HG03558 (cell line): Measurements from ENCODE around the gene FAIM2.

ENCODE experiments used
- ATAC-seq: cut with Tn5 transposase; IDR thresholded peaks from one replicate; pipeline ENCODE4 v1.9.1; 2021; ENCODE audit warnings: moderate number of reproducible peaks; ENCODE audit not compliant: unreplicated experiment; ENCODE audit errors: extremely low read depth

Gene FAIM2

GRCh38 chr12:49921299-49921698, 17.6 kb upstream of the FAIM2 start:
- ATAC-seq = no peak

DNA sequence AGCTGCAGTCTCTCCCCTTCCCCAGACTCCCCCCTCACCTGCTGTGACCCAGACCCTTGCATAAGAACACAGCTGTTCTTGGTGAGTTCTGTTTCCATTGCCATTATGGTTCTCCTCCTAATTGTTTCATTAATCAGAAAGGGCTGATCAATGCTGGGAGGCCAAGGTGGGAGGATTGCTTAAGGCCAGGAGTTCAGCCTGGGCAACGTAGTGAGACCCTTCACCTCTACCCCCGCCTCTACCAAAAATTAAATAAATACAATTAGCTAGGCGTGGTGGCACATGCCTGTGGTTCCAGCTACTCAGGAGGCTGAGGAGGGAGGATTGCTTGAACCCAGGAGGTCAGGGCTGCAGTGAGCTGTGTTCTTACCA, 17.2 kb upstream of the FAIM2 start:
- no peak for ATAC-seq

DNA sequence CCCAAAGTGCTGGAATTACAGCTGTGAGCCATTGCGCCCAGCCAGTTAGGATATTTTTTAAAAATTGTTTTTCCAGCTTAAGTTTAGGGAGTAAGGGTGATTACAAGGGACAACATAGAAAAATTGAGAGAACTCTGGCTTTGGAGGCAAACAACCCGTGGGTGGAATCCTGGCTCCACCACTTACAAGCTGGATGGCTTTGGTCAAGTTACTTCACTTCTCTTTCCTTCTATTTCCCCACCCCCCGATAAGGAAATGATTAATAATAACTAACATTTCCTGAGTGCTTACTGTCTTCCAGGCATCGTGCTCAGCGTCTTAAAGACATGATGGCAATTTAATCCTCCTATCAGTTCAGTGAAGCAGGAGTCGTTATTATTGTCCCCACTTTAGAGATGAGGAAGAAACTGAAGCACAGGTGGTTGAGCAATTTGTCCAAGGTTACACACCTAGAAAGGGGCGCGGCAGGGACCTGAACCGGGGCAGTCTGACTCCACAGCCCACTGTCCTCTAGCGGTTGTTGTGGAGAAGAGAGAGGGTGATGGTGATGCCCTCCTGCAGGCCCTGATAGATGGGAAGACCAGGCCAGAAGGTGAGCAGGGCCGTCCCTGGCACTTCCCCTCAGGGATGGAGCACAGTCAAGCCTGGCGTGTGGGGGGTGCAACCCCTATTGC, 16.7 kb upstream of the FAIM2 start:
- no peak for ATAC-seq

- no peak for ATAC-seq
These were observed 14.1 kb upstream of the FAIM2 start for GRCh38 chr12:49917788-49918173.

- no peak for ATAC-seq
These were observed 13.6 kb upstream of the FAIM2 start for GRCh38 chr12:49917166-49917787.

DNA sequence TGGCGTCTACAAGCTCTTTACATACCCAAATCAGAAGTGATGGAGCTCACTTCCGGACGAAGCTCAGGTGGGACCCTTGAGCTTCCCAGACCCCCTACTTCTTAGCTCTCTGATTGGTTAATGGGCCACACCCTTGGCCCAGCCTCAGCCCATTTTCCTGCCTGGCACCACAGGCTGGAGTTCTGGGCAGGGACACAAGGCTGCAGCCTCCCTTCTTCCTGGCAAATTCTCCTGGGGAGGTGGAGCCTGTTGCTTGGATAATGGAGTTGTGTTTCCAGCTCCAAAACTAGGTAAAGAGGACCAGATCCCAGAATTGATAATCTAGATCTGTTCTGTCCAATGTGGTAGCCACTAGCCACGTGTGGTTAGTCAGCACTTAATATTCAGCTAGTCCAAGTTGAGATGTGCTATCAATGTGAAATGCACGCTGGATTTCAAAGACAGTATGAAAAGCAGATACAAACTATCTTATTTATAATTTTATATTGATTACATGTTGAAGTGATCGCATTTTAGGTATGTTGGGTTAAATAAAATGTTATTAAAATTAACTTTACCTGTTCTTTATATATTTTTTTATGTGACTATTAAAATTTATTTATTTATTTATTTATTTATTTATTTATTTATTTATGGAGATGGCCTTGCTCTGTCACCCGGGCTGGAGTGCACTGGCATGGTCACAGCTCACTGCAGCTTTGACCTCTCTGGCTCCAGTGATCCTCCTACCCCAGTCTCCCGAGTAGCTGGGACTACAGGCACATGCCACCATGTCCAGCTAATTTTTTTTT, 12.6 kb upstream of the FAIM2 start:
- no peak for ATAC-seq

- no peak for ATAC-seq
These were observed 8.9 kb upstream of the FAIM2 start for GRCh38 chr12:49912345-49913255.

GRCh38 chr12:49911213-49911605, 7.5 kb upstream of the FAIM2 start:
- no peak for ATAC-seq

DNA sequence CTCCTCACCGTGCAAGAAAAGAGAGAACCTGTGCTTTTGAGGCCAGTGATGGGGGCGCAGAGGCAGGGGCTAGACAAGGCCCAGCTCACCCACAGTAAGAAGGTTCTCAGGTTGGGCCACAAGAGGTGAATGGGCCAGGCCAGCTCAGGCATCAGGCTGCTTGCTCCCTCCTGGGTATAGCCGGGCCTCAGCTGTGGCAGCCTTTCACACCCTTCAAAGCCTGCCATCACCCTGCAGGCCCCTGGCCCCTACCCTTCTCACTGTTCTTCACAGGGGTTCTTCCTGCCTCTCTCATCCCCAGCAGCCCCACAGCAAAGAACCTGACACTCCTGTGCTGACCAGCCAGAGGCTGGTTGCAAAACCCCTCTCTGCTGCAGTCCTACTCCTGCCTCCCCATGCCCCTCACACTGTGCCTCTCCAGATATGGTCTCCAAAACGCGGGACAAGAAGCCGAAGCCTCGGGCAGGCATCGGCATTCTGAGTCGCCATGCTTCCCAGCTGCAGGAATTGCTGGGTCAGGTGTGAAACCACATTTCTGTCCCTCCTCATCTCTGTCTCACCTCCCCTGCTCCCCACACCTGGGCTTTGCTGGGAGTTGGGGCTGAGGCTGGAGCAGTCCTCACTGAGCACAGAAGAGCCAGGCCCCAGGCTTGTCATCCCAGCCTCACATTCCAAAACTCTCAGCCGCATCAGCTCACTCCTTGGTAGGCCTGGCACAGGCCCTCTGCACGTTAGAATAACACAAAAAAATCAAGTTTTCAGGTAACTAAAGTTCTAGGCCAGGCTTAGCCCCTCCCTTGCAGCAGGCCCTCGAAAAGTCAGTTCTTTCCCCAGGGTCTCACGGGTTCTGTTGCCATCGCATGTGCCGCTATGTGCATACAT, 6.9 kb upstream of the FAIM2 start:
- no peak for ATAC-seq

- no peak for ATAC-seq
These were observed 6.1 kb upstream of the FAIM2 start for GRCh38 chr12:49909826-49910225.

DNA sequence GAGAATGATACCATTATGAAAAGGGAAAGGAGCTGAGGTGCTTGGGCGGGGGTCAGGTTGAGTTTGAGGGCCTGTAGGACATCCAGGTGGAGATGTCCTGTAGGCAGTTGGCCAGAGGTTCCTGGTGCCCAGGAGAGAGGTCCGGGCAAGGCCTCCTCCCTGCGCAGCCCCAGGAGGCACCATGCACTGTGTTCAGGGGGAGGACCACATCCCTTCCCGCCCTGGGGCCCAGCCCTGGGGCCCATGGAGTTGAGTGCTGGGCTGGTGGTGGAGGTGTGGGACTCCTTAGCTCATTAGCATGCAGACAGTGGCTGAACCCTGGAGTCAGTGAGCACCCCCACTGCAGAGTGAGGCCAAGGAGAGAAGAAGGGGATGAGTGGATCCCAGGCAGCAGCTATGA, 5.7 kb upstream of the FAIM2 start:
- no peak for ATAC-seq

DNA sequence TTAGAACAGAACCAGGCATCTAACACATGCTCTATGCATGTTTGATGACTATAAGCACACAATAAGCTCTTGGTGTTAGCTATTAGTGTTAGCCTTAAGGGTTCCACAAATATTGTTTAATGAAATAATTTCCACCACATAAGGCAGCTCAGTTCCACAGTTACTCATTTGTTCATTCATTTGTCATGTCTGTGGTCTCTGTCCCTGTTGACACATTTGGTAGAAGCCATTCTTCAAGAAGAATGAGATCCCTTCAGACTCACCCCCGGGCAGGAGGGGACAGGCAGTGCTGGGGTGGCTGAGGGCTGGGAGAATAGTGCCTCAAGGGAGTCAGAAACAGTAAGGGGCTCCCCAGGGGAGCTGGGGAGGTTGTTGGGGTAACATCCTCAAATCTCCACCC, 3.7 kb upstream of the FAIM2 start:
- ATAC-seq = no peak

DNA sequence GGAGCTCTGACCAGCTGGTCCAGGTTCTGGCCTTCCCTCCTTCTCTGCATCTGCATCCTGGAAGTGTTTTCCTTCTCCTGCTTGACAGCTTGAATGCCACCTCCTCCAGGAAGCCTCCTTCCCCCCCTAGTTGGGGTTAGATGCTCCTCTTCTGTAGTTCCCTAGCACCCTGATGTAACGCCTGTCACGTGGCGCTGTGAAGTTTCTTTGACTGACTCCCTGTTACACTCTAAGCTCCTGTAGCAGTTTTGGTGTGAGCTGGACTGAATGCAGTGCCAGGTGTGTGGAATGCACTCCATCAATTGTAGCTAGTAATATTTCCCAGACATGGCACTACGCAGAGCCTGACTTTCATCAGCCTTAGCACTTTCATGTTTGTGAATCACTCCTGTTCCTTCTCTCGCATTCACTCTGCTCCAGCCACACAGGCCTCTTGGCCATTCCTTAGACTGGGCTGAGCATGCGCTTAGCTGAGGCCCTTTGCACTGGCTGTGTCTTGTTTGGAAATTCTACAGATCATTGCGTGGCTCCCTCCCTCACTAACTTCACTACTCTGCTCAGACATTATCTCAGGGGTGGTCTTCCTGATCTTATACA, 2.1 kb upstream of the FAIM2 start:
- ATAC-seq = no peak

GRCh38 chr12:49904601-49905000, 901 bp upstream of the FAIM2 start:
- no peak for ATAC-seq

DNA sequence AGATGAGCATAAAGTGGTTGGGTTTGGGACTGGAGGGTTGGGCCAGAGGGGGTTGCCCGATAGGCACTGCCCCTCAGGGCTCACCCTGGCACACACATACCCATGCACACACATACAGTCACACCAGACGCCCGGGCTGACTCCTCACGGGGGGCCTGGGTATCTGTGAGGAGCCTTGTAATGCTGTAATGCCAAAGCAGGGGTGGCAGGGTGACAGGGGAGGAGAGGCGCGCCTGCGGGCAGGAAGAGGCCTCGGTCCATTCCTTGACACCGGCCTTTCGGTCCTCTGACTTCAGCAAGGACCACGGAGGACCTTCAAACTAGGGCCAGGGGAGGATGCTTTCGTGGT, 375 bp downstream of the FAIM2 start:
- no peak for ATAC-seq

DNA sequence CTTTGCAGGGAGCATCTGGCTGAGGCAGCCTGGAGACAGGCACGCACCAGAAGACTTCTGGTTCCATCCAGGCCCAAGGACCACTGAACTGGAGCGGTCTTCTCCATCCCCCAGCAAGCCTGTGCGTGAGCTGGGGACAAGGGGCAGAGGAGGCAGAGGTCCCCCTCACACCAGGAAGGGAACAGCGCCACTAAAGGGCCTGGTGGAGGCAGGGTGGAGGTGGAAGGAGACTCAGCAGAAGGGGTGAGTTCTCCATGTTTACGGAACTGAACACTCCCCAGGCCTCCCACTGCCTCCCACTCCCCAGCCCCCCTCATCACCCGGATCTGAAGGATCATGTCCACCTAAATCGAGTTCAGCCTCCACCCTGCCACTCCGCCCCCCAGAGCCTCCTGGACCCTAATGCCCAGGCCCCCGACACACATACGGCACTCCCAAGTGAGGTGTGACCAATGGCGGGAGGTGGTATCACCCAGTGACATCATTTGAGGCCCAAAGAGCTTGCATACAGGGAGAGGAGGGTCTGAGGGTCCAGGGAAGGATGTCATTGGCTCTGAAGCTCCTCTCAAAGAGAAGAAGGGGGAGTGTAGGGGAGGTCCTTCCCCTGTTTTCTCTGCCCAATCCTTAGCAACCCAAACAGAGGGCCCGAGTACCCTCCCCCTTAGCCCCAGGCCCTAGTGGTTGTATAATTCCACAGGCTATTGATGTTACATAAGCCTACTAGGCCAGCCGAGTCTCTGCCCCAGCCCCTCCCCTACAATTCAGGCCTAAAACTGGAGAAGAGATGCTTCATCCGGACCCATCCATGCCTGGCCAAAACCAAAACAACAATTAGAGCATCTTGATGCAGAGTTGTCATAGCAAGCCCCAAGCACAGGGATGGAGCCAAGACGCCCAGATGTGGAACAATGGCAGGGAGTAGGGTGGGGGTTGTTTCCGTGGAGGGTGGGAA, 1.0 kb downstream of the FAIM2 start:
- ATAC-seq = no peak

- ATAC-seq = no peak
These were observed 1.7 kb downstream of the FAIM2 start for GRCh38 chr12:49901986-49902385.

GRCh38 chr12:49901026-49901425, 2.7 kb downstream of the FAIM2 start:
- no peak for ATAC-seq
